Esophagus squamous epithelium (tissue), 5 donors: ENCODE data around the gene NEU3. TPM values are rescaled to one million over a fixed set of nuclear protein-coding genes. Genes with fewer than 3 reads are reported as not detected.

Experiments used
- DNase-seq: peaks from one replicate; lab custom pipeline; 2025; lab: John Stamatoyannopoulos, UW
- H3K27ac ChIP-seq, 4 donors: fragments of 200-600 bp; sonication (generic); one replicate each; pipeline ENCODE4 v1.5.1; 2016 to 2019; ENCODE audit warnings: mild to moderate bottlenecking in 1 of 4
- H3K27me3 ChIP-seq, 4 donors: fragments of 200-600 bp; sonication (generic); 1 replicate in 3 of 4; 2 replicates in 1 of 4; pipeline versions ENCODE4 v1.5.1 to v1.6.0; 2017 to 2021; ENCODE audit warnings: antibody characterized with exemption in 1 of 4
- H3K36me3 ChIP-seq, 3 donors: fragments of 200-600 bp; sonication (generic); one replicate each; pipeline ENCODE4 v1.5.1; 2016 to 2019
- H3K4me1 ChIP-seq, 3 donors: fragments of 200-600 bp; sonication (generic); one replicate each; pipeline ENCODE4 v1.5.1; 2017 to 2019
- H3K4me3 ChIP-seq, 4 donors: fragments of 200-600 bp; sonication (generic); 1 replicate in 3 of 4; 2 replicates in 1 of 4; pipeline ENCODE4 v1.5.1; 2016 to 2019; ENCODE audit warnings: mild to moderate bottlenecking in 2 of 4, moderate library complexity in 1 of 4
- H3K9me3 ChIP-seq, 3 donors: fragments of 200-600 bp; sonication (generic); one replicate each; pipeline ENCODE4 v1.5.1; 2016 to 2019
- CTCF ChIP-seq, 6 experiments: fragments of 450-650 bp in 4 of 6; fragments of 200-600 bp in 2 of 6; sonication (generic) in 2 of 6; IDR thresholded peaks; one replicate each; pipeline ENCODE4 v1.5.1; 2016 to 2019; ENCODE audit warnings: antibody characterized with exemption in 6 of 6, mild to moderate bottlenecking in 4 of 6, moderate library complexity in 4 of 6
- POLR2A ChIP-seq, 4 donors: fragments of 450-650 bp; IDR thresholded peaks; one replicate each; pipeline ENCODE4 v1.6.1; 2017; ENCODE audit warnings: antibody characterized with exemption in 4 of 4, mild to moderate bottlenecking in 4 of 4, moderate library complexity in 3 of 4
- WGBS, 2 donors: methylation state at CpG; one replicate each; pipeline ENCODE4 v1.1.5; 2018; 5-methylcytosine and 5-hydroxymethylcytosine counted together
- intact Hi-C: fragments of 100-400 bp; cut with DNase I; formaldehyde crosslinking; loops from one replicate; pipeline ENCODE4 v1.15.0; 2022
- small RNA-seq, 4 donors: library from RNA; depleted of rRNA; stranded (forward); fragments of <200 nt; gene quantifications; one replicate each; pipeline ENCODE3, GENCODE V24; 2016
- total RNA-seq, 4 donors: library from RNA; depleted of rRNA; stranded (reverse); fragments of >200 nt; gene quantifications; one replicate each; pipeline ENCODE4 v1.1.0, GENCODE V29; 2016
- donor health status: DM: yes; HTN: yes; CAD: no.

NEU3 gene
- total RNA-seq, 4 donors from 2014 or later = 0.99 to 5.5 (median 4.2) TPM

- TF ChIP-seq POLR2A (IDR thresholded peaks at IDR 0.05) (no peak), CTCF (IDR thresholded peaks at IDR 0.05) (no peak)
Measured at GRCh38 chr11:75055511-75055910, 66.8 kb downstream of the NEU3 start.

GRCh38 chr11:75056814-75057213 is 68.1 kb downstream of the NEU3 start:
- WGBS, 2 donors = 45 to 53% methylated on average over 3 of the region's 3 CpGs
- intact Hi-C loops = no loop called here
- TF ChIP-seq POLR2A (IDR thresholded peaks at IDR 0.05) = no peak

More at GRCh38 chr11:75055511-75055910, 66.8 kb downstream of the NEU3 start:
- 83 to 93% methylated on average over 6 of the region's 6 CpGs for WGBS, 2 donors
- Histone ChIP-seq H3K27me3 (no peaks in the 10 kb centered on the region), H3K9me3 (peaks cover 0 to 6% (median 3%) of the 10 kb centered on the region in 3 donors), H3K36me3 (no peaks in the 10 kb centered on the region), H3K4me1 (no peaks in the 10 kb centered on the region), H3K4me3 (no peak overlapping the region), H3K27ac (no peak overlapping the region)
- DNase-seq = no peak
- intact Hi-C loops = no loop called here

GRCh38 chr11:75059299-75059698 is 70.6 kb downstream of the NEU3 start:
- Histone ChIP-seq H3K4me1 (no peaks in the 10 kb centered on the region), H3K27ac (no peak overlapping the region), H3K36me3 (no peaks in the 10 kb centered on the region), H3K27me3 (peaks cover 0 to 8% (median 0%) of the 10 kb centered on the region in 4 donors), H3K4me3 (no peak overlapping the region), H3K9me3 (no peaks in the 10 kb centered on the region)
- no peak for TF ChIP-seq CTCF (IDR thresholded peaks at IDR 0.05)
- no peak for TF ChIP-seq POLR2A (IDR thresholded peaks at IDR 0.05)
- intact Hi-C loops = no loop called here
- DNase-seq = no peak

More at GRCh38 chr11:75056814-75057213, 68.1 kb downstream of the NEU3 start:
- H3K4me3 ChIP-seq = no peak overlapping the region
- no peak for DNase-seq
- no peaks in the 10 kb centered on the region for H3K4me1 ChIP-seq
- H3K27ac ChIP-seq = no peak overlapping the region
- H3K9me3 ChIP-seq = peaks cover 0 to 6% (median 3%) of the 10 kb centered on the region in 3 donors
- no peaks in the 10 kb centered on the region for H3K36me3 ChIP-seq
- peaks cover 0 to 4% (median 0%) of the 10 kb centered on the region in 4 donors for H3K27me3 ChIP-seq

- no peak overlapping the region for H3K4me3 ChIP-seq
- no peak overlapping the region for H3K27ac ChIP-seq
- H3K9me3 ChIP-seq = no peaks in the 10 kb centered on the region
- DNase-seq = no peak
- TF ChIP-seq CTCF (IDR thresholded peaks at IDR 0.05) = no peak
- no peak for TF ChIP-seq POLR2A (IDR thresholded peaks at IDR 0.05)
- no peaks in the 10 kb centered on the region for H3K4me1 ChIP-seq
- WGBS, 2 donors = 28 to 47% methylated on average over 3 of the region's 3 CpGs
- H3K36me3 ChIP-seq = no peaks in the 10 kb centered on the region
- intact Hi-C loops = no loop called here
- peaks cover 0 to 14% (median 0%) of the 10 kb centered on the region in 4 donors for H3K27me3 ChIP-seq
Measured at GRCh38 chr11:75063741-75064314, 75.1 kb downstream of the NEU3 start.

GRCh38 chr11:75066061-75066460 is 77.3 kb downstream of the NEU3 start:
- H3K27me3 ChIP-seq = peaks cover 0 to 23% (median 0%) of the 10 kb centered on the region in 4 donors
- intact Hi-C loops = no loop called here
- no peak for TF ChIP-seq POLR2A (IDR thresholded peaks at IDR 0.05)
- TF ChIP-seq CTCF (IDR thresholded peaks at IDR 0.05) = no peak
- H3K27ac ChIP-seq = no peak overlapping the region
- WGBS, 2 donors = 50 to 63% methylated on average over 7 of the region's 7 CpGs
- DNase-seq = no peak
- H3K4me1 ChIP-seq = no peaks in the 10 kb centered on the region
- H3K36me3 ChIP-seq = no peaks in the 10 kb centered on the region
- no peaks in the 10 kb centered on the region for H3K9me3 ChIP-seq
- no peak overlapping the region for H3K4me3 ChIP-seq

Small RNA genes within 50 kb of the gene (small RNA-seq; reads per million reads assigned to genes)
- 0 reads per million in 4 donors for gene RNU6-216P

Other genes with a start within 250 kb of the NEU3 start
- gene RNF169, start 240.1 kb upstream of the NEU3 start, total RNA-seq = 10 to 100 TPM; 18.0 to 23.3 (median 19.2) TPM
- 10 to 100 TPM in 2 of 4 donors, 1 to 10 TPM in 1, under 1 TPM in 1; 0.45 to 19.5 (median 9.1) TPM for gene XRRA1, start 39.8 kb upstream of the NEU3 start, total RNA-seq
- 10 to 100 TPM; 40.7 to 62.8 (median 53.6) TPM for gene SPCS2, start 39.7 kb upstream of the NEU3 start, total RNA-seq
- gene OR2AT4, start 107.9 kb downstream of the NEU3 start, total RNA-seq = not detected
- gene SLCO2B1, start 162.2 kb downstream of the NEU3 start, total RNA-seq = 10 to 100 TPM in 3 of 4 donors, 1 to 10 TPM in 1; 3.6 to 35.7 (median 16.1) TPM